Stomach (tissue), 4 donors: Measurements from ENCODE around the gene MED25.

Source experiments
- EP300 ChIP-seq: sonication (generic); formaldehyde crosslinking; IDR thresholded peaks from one replicate; pipeline ENCODE4 v1.6.1; 2017; ENCODE audit warnings: antibody characterized with exemption
- POLR2AphosphoS5 ChIP-seq, 3 donors: sonication (generic); formaldehyde crosslinking; IDR thresholded peaks; one replicate each; pipeline ENCODE4 v1.6.1; 2016; ENCODE audit warnings: antibody characterized with exemption in 3 of 3
- TF ChIP-seq, protein P1 (sequence below), 7 experiments: fragments of 450-650 bp in 4 of 7; fragments of 200-600 bp in 3 of 7; sonication (generic) in 3 of 7; IDR thresholded peaks; one replicate each; pipeline ENCODE4 v1.5.1; 2016 to 2019; ENCODE audit warnings: antibody characterized with exemption in 7 of 7, control low read depth in 2 of 7, mild to moderate bottlenecking in 1 of 7

GRCh38 chr19:49850487-49851342 lies 32.6 kb downstream of the MED25 start, which contains the start of gene PTOV1:
- TF ChIP-seq, protein P1, sequence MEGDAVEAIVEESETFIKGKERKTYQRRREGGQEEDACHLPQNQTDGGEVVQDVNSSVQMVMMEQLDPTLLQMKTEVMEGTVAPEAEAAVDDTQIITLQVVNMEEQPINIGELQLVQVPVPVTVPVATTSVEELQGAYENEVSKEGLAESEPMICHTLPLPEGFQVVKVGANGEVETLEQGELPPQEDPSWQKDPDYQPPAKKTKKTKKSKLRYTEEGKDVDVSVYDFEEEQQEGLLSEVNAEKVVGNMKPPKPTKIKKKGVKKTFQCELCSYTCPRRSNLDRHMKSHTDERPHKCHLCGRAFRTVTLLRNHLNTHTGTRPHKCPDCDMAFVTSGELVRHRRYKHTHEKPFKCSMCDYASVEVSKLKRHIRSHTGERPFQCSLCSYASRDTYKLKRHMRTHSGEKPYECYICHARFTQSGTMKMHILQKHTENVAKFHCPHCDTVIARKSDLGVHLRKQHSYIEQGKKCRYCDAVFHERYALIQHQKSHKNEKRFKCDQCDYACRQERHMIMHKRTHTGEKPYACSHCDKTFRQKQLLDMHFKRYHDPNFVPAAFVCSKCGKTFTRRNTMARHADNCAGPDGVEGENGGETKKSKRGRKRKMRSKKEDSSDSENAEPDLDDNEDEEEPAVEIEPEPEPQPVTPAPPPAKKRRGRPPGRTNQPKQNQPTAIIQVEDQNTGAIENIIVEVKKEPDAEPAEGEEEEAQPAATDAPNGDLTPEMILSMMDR (IDR thresholded peaks at IDR 0.05) = no peak
- TF ChIP-seq EP300 (no peak), POLR2AphosphoS5 (IDR thresholded peaks at IDR 0.05) (peak; percentile 83 to 91 (median 84))
